Astrocyte (in vitro differentiated cells and primary cell): ENCODE measurements around the gene KCNMB2. TPM values are rescaled to one million over a fixed set of nuclear protein-coding genes. Genes with fewer than 3 reads are reported as not detected.

Experiments
- DNase-seq: peaks from one replicate; pipeline ENCODE4 v3.0.0-alpha.2; 2010; ENCODE audit warnings: low read depth
- FAIRE-seq: peaks from 2 replicates; lab custom pipeline; 2011; peaks lifted over from hg19 to GRCh38; lab: Jason Lieb, UNC
- H2AFZ ChIP-seq: 2 replicates; pipeline ENCODE4 v1.6.0; 2012; ENCODE audit warnings: low read depth, low read length, inconsistent platforms
- H3K27ac ChIP-seq: 2 replicates; pipeline ENCODE4 v1.5.1; 2011; ENCODE audit warnings: low read depth, low read length, inconsistent platforms
- H3K27me3 ChIP-seq: 2 replicates; pipeline ENCODE4 v1.6.0; 2011; ENCODE audit warnings: low read length, inconsistent platforms; ENCODE audit not compliant: insufficient read depth
- H3K36me3 ChIP-seq: 2 replicates; pipeline ENCODE4 v1.5.1; 2011; ENCODE audit warnings: low read length, inconsistent platforms; ENCODE audit not compliant: insufficient read depth
- H3K4me1 ChIP-seq: 2 replicates; pipeline ENCODE4 v1.5.1; 2011; ENCODE audit warnings: low read length, inconsistent platforms; ENCODE audit not compliant: insufficient read depth
- H3K4me2 ChIP-seq: 2 replicates; pipeline ENCODE4 v1.6.0; 2012; ENCODE audit warnings: low read length, inconsistent platforms
- H3K4me3 ChIP-seq: 2 replicates; pipeline ENCODE4 v1.5.1; 2011; ENCODE audit warnings: low read depth, mild to moderate bottlenecking, low read length, inconsistent platforms; ENCODE audit not compliant: insufficient read depth
- H3K79me2 ChIP-seq: 2 replicates; pipeline ENCODE4 v1.6.0; 2012; ENCODE audit warnings: mild to moderate bottlenecking, low read length, inconsistent platforms; ENCODE audit not compliant: insufficient read depth
- H3K9ac ChIP-seq: 2 replicates; pipeline ENCODE4 v1.6.0; 2012; ENCODE audit warnings: mild to moderate bottlenecking, low read length, inconsistent platforms
- H3K9me3 ChIP-seq: 2 replicates; pipeline ENCODE4 v1.5.1; 2012; ENCODE audit warnings: low read depth, mild to moderate bottlenecking, low read length, inconsistent platforms; ENCODE audit not compliant: insufficient read depth
- H4K20me1 ChIP-seq: 2 replicates; pipeline ENCODE4 v1.6.0; 2012; ENCODE audit warnings: low read length, inconsistent platforms; ENCODE audit not compliant: insufficient read depth
- H3K27ac Mint-ChIP-seq: one replicate; pipeline ENCODE4 v1.8.0; 2021; ENCODE audit warnings: mild to moderate bottlenecking, mixed read lengths; ENCODE audit not compliant: unreplicated experiment
- H3K27me3 Mint-ChIP-seq: one replicate; pipeline ENCODE4 v1.8.0; 2021; ENCODE audit warnings: low read depth, mixed read lengths; ENCODE audit not compliant: unreplicated experiment
- H3K36me3 Mint-ChIP-seq: one replicate; pipeline ENCODE4 v1.8.0; 2021; ENCODE audit warnings: low read depth, mixed read lengths; ENCODE audit not compliant: unreplicated experiment
- H3K4me1 Mint-ChIP-seq: one replicate; pipeline ENCODE4 v1.8.0; 2021; ENCODE audit warnings: low read depth, mixed read lengths; ENCODE audit not compliant: unreplicated experiment
- H3K4me3 Mint-ChIP-seq: one replicate; pipeline ENCODE4 v1.8.0; 2021; ENCODE audit warnings: mild to moderate bottlenecking, moderate library complexity, mixed read lengths; ENCODE audit not compliant: unreplicated experiment
- H3K9me3 Mint-ChIP-seq: one replicate; pipeline ENCODE4 v1.8.0; 2021; ENCODE audit warnings: mild to moderate bottlenecking, mixed read lengths; ENCODE audit not compliant: unreplicated experiment
- EZH2 ChIP-seq: IDR thresholded peaks from 2 replicates; pipeline ENCODE4 v1.6.1; 2012; ENCODE audit warnings: mild to moderate bottlenecking, low read length, inconsistent platforms; ENCODE audit not compliant: insufficient read depth
- total RNA-seq: library from RNA; stranded (reverse); gene quantifications from 2 replicates; pipeline ENCODE4 v1.2.1, GENCODE V29; 2021
- TF ChIP-seq, protein P1 (sequence below): IDR thresholded peaks from 2 replicates; pipeline ENCODE4 v1.5.1; 2011; ENCODE audit warnings: low read depth, mild to moderate bottlenecking, inconsistent platforms, low read length, moderate library complexity; ENCODE audit not compliant: insufficient read depth

KCNMB2 gene
- total RNA-seq, 1 donor from 2014 or later, result not detected

DNA sequence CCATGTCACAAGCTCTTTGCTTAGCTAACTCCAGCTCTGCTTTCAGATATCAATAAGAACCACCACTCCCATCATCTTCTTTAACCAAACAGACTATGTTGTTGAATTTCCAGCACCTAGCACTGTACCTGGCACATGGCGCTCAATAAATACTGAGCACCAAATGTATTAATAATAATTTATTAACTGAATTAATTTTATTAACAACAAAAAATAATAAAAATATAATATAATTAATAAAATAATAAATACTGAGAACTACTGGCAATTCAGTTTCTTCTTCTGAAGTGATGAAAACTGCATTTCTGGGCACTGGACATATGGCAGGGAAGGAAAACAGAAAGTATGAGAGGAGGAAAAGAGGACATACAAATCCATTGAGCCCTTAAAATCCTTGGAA is 271.5 kb downstream of the KCNMB2 start:
- Histone ChIP-seq H3K4me1 (no peaks in the 10 kb centered on the region), H4K20me1 (no peaks in the 10 kb centered on the region), H3K4me2 (no peak overlapping the region), H3K36me3 (no peaks in the 10 kb centered on the region), H3K4me3 (no peak overlapping the region), H3K9ac (no peak overlapping the region), H3K9me3 (no peaks in the 10 kb centered on the region), H3K79me2 (no peaks in the 10 kb centered on the region), H2AFZ (no peak overlapping the region), H3K27ac (no peak overlapping the region), H3K27me3 (no peaks in the 10 kb centered on the region)
- no peaks in the 10 kb centered on the region for H3K27me3 Mint-ChIP-seq
- no peaks in the 10 kb centered on the region for H3K4me1 Mint-ChIP-seq
- H3K36me3 Mint-ChIP-seq, result no peaks in the 10 kb centered on the region
- no peak for TF ChIP-seq EZH2
- TF ChIP-seq, protein P1, sequence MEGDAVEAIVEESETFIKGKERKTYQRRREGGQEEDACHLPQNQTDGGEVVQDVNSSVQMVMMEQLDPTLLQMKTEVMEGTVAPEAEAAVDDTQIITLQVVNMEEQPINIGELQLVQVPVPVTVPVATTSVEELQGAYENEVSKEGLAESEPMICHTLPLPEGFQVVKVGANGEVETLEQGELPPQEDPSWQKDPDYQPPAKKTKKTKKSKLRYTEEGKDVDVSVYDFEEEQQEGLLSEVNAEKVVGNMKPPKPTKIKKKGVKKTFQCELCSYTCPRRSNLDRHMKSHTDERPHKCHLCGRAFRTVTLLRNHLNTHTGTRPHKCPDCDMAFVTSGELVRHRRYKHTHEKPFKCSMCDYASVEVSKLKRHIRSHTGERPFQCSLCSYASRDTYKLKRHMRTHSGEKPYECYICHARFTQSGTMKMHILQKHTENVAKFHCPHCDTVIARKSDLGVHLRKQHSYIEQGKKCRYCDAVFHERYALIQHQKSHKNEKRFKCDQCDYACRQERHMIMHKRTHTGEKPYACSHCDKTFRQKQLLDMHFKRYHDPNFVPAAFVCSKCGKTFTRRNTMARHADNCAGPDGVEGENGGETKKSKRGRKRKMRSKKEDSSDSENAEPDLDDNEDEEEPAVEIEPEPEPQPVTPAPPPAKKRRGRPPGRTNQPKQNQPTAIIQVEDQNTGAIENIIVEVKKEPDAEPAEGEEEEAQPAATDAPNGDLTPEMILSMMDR, result no peak
- no peaks in the 10 kb centered on the region for H3K9me3 Mint-ChIP-seq
- no peak overlapping the region for H3K4me3 Mint-ChIP-seq
- no peak for FAIRE-seq
- no peak overlapping the region for H3K27ac Mint-ChIP-seq
- no peak for DNase-seq

DNA sequence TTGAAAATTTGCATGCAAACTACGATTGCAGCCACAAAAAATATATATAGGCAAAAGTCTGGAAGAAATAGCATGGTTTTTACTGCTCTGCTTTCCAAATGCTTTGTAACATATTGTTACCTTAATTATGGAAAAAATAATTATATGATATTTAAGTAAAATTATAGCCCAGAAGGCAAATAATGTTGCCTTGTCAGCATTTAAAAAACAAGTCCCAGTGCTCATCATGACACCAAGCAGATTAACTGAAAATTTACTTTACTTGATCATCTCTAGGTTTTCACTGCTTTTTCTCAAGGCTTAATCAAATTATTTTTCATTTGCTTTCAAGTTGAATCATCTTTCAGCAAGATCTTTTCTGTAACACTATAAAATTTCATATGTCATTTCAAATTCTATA is 272.5 kb downstream of the KCNMB2 start:
- TF ChIP-seq EZH2, result no peak
- TF ChIP-seq, protein P1, result no peak
- H2AFZ ChIP-seq, result no peak overlapping the region
- H3K9ac ChIP-seq, result no peak overlapping the region
- no peaks in the 10 kb centered on the region for H4K20me1 ChIP-seq
- no peak for DNase-seq
- no peak overlapping the region for H3K27ac ChIP-seq
- H3K36me3 ChIP-seq, result no peaks in the 10 kb centered on the region
- H3K79me2 ChIP-seq, result no peaks in the 10 kb centered on the region
- Mint-ChIP-seq H3K9me3 (no peaks in the 10 kb centered on the region), H3K4me1 (no peaks in the 10 kb centered on the region), H3K27ac (no peak overlapping the region), H3K27me3 (no peaks in the 10 kb centered on the region), H3K36me3 (no peaks in the 10 kb centered on the region), H3K4me3 (no peak overlapping the region)
- H3K9me3 ChIP-seq, result no peaks in the 10 kb centered on the region
- no peaks in the 10 kb centered on the region for H3K4me1 ChIP-seq
- no peaks in the 10 kb centered on the region for H3K27me3 ChIP-seq
- no peak for FAIRE-seq
- no peak overlapping the region for H3K4me2 ChIP-seq
- no peak overlapping the region for H3K4me3 ChIP-seq

DNA sequence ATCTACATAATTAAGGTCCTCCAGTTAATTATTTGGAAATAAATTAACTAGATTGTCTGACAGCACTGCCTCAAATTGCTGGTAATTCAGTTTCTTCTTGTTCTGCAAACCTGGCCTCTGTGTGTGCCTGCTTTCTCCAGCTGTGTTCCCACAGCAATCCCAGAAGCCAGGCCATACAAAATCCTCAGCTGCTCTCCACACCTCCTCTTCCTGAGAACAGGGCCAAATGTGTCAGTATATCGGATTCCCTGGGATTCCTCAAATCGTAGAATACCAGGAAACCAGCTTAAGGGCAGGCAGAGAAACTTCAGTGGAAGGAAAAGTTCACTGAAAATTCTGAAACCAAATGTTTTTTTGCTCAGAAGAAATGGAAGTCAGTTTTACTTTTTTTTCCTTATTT is 273.9 kb downstream of the KCNMB2 start:
- H3K9ac ChIP-seq, result no peak overlapping the region
- Mint-ChIP-seq H3K4me3 (no peak overlapping the region), H3K9me3 (no peaks in the 10 kb centered on the region), H3K36me3 (no peaks in the 10 kb centered on the region), H3K27ac (no peak overlapping the region), H3K27me3 (no peaks in the 10 kb centered on the region), H3K4me1 (no peaks in the 10 kb centered on the region)
- H3K9me3 ChIP-seq, result no peaks in the 10 kb centered on the region
- no peaks in the 10 kb centered on the region for H4K20me1 ChIP-seq
- no peak for TF ChIP-seq EZH2
- TF ChIP-seq, protein P1, result no peak
- H3K27ac ChIP-seq, result no peak overlapping the region
- H3K79me2 ChIP-seq, result no peaks in the 10 kb centered on the region
- no peaks in the 10 kb centered on the region for H3K27me3 ChIP-seq
- H3K4me3 ChIP-seq, result no peak overlapping the region
- DNase-seq, result no peak
- H3K4me2 ChIP-seq, result no peak overlapping the region
- no peak for FAIRE-seq
- H2AFZ ChIP-seq, result no peak overlapping the region
- no peaks in the 10 kb centered on the region for H3K36me3 ChIP-seq
- no peaks in the 10 kb centered on the region for H3K4me1 ChIP-seq
